HG02763 (cell line): Measurements from ENCODE around the gene AKAP6.

ENCODE experiments used
- ATAC-seq: cut with Tn5 transposase; IDR thresholded peaks from one replicate; pipeline ENCODE4 v1.9.1; 2021; ENCODE audit warnings: mild to moderate bottlenecking, moderate library complexity; ENCODE audit not compliant: unreplicated experiment

Gene AKAP6

DNA sequence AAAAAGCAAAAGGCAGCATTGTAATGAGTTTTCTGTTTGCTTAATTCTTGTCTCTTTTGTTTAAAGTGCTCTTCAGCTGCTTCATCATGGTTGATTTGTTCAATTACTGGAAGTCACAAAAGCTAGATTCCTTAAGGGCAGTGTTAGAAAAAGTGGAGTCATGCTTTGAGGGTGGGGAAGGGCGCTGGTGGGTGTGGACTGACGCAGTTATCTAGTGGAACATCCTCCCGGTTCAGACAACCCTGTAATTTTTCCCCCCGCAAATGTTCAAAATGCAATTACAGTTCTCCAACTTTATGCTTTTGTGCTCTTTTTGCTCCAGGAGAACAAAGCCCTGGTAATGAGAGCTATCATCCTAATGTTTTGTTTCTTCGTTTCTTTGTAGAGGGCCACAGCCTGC, 2.1 kb downstream of the AKAP6 start:
- ATAC-seq = no peak

- no peak for ATAC-seq
These were observed 3.6 kb downstream of the AKAP6 start for GRCh38 chr14:32332415-32333316.

DNA sequence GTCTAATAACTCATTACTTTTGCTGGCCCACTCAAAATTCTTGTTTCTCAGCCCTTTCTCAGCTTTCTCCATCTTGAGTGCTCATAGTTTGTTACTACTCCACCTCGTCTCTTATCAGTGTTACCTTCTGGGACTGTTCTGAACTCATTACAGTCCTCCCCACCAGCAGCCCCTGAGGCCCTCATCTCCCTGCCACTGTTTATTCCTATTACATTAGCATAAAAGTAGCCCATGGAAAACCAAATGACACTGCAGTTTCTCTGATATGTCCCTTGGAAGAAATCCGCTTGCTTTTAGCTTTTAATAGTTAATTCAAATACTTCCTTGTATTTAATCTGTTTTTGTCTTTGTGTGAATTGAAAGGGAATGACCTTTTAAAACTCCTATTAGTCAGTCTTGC, 7.6 kb downstream of the AKAP6 start:
- no peak for ATAC-seq

DNA sequence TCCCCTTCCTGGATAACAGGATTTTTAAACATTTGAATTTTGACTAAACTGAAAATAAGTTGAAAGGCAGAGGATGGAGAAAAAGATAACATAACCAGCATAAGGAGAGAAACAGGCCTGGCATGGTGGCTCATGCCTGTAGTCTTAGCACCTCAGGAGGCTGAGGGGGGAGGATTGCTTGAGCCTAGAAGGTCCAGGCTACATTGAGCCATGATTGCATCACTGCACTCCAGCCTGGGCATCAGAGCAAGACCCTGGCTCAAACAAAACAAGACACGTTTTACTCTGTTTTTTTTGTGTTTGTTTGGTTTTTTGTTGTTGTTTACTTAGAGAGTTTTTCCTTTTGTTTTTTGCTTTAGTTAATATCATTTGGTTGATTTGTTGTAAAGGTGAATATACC, 8.7 kb downstream of the AKAP6 start:
- no peak for ATAC-seq

- no peak for ATAC-seq
These were observed 10.1 kb downstream of the AKAP6 start for GRCh38 chr14:32339188-32339587.

DNA sequence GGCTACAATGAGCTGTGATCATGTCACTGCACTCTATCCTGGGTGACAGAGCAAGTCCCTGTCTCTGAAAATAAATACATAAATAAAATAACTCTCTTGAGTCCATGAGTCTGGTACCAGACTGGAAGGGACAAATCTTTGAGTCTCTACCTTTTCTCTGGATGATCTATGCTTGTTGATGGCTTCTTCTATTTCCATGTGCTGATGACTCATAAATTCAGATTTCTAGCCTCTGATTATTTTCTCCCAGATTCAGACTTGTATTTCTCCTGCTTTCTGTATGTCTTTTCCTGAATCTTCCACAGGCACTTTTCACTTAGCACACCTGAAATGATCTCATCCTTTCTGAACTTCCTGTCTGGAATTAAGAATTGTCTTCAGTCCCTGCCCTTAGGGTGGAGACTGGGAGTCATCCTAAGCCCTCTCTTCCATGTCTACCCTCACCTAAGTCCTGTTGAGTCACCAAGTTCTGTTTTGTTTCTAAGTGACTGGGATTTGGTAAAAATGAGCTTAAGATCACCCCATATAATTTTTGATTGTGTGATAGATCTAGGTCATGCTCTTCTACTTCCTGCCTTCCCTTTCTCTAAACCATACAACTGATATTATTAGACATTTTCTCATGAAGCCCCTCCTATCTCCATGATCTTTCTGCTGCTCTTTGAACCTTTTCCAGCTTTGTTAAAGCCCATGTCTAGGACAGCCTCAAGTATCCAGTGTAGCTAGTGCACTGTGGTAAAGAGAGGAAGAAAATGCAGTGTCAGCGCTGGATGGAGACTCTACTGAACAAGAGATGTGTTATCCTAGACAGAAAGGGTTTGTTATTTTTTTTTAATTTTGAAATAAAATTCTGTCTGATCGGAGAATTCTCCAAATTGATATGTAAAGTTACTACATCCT, 13.1 kb downstream of the AKAP6 start:
- ATAC-seq = no peak

- ATAC-seq = no peak
These were observed 13.7 kb downstream of the AKAP6 start for GRCh38 chr14:32342847-32343194.

GRCh38 chr14:32343926-32344430, 14.9 kb downstream of the AKAP6 start:
- no peak for ATAC-seq

DNA sequence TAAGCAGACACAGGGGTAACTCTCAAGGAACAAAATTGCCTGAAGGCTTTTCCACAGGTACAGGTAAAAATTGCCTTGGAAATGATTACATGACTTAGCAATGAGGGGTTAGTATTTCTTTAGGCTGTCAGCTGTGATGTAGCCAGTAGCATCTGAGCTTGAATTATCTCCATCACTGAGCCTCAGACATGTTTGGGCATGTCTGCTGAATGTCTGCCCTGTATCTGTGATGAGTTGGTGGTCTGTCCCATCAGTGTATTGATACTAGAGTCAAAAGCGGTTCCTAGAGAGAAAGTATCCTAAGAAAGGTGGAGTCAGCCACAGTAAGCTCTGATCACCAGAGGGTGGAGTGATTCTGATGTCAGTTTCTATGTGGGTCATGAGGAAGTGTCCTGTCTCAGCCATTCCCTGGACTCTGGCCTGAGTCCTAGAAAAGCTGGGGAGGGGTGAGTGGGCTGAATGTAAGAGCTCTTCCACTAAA, 16.3 kb downstream of the AKAP6 start:
- ATAC-seq = no peak

GRCh38 chr14:32349322-32349721, 20.2 kb downstream of the AKAP6 start:
- no peak for ATAC-seq

- ATAC-seq = peak; percentile 93
These were observed 20.9 kb downstream of the AKAP6 start for GRCh38 chr14:32350020-32350419.

GRCh38 chr14:32352631-32353030, 23.5 kb downstream of the AKAP6 start:
- ATAC-seq = no peak

- no peak for ATAC-seq
These were observed 25.6 kb downstream of the AKAP6 start for GRCh38 chr14:32354716-32355115.

DNA sequence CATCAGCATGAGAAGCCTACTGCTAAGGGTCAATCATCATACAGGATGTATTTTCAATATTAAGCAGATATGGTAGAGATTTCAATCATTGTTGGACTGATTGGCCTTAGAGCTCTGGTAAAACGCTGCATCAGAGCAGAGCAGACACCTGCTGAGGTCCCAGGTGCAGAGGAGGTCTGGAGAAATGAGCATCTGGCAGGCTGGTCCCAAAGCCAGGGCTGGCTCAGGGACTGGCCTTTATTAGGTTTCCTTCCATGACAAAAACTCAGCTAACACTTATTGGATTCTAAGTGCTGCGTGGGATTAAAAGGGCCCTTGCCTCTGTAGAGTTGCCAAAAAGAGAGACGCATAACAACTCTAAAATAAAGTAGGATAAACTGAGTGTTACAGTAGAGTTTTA, 29.7 kb downstream of the AKAP6 start:
- ATAC-seq = no peak

DNA sequence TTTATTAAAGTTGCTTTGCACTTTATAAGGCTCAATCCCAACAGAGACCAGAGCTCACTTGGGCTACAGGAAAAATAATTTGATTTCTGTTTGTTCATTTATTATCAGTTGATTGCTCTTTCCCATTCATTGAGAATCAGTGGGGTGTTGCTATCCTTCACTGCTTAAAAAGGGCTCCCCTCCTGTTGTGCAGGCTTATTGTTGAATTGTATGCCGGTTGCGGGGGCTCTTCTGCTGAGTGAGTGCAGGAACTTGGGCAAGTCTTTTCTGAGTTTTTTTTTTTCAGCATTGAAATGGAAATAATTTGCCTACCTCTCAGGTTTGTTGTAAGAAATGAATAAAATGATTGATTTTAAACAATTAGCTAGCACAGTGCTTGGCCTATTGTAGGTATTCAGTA, 32.6 kb downstream of the AKAP6 start:
- no peak for ATAC-seq

- ATAC-seq = no peak
These were observed 34.7 kb downstream of the AKAP6 start for GRCh38 chr14:32363761-32364160.

DNA sequence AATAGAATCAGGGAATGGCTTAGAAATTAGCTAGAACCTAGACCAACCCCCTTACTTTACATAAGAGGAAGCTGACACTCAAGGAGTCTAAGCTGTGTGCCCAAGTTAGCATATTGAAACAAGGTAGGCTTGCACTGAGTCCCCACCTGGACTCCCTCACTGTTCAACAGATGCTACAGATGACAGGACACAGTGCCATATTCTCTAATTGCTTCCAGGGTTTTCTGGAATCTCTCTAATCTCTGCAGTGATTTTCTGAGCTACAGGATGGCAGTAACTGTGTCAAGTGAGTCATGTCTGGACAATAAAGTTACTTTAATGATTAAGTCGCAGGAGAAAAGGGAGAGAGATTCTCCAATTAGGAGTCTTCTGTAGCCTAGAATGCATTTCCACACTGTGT, 35.8 kb downstream of the AKAP6 start:
- ATAC-seq = no peak

DNA sequence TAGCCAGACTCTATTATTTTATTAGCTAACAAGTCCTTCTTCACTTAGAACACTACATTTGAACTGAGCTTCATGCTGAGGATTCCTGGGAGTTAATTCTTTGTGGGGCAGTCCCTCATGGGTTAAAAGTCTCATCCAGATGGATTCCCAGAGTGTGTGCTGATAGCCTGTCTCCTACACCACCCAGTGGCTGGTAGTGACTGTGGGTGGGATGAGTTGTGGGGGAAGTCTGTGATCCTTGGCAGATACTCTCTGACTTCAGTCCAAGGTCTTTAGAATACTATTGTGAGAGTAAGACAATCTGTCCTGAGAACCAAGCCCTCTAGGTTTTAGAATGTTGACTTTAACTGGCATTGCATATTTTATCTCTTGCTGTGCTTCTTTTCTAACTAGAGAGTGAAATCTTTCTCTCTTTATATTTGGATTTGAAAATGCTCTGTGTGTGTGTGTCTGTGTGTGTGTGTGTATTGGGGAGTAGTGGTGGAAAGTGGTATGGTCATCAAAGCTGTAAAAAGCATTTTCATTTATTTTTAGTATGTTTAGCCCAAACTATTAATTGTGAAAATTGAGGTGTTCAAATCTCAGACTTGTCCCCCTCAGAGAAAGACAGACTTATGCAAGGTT, 37.3 kb downstream of the AKAP6 start:
- no peak for ATAC-seq

DNA sequence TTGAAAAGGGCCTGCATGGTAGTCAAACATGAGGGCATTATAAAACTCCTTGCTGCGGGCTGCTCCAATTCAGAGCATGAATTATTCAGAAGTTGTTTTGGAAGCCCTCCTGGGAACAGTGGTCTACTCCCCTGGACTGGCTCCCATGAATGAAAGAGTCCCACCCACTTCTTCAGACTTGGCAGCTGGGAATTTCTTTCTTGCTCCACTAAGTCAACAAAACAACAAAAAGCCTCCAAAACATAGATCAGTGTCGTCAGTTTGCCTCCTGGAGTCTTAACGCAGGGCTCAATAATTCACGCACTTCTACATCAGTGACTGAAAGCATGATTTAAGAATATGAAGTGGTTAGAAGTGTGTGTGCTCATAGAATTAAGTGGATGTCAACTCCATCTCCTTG, 37.9 kb downstream of the AKAP6 start:
- ATAC-seq = no peak

DNA sequence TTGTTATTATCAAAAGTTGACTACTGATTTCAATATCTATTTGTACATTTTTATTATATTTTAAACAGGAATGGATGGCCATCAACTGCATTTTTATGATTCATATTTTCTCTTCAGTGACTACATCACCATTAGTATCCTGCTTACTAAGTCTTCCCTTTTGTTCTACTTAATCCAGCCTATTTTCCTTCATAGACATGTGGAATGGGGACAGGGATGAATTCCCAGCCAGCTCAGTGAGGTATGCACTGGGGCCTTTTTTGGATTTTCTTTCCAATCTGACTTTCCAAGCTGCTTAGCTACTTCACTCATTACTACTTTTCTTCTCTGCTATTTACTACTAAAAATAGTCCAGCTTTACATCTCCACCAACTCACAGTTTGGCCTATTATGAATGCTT, 38.4 kb downstream of the AKAP6 start:
- no peak for ATAC-seq

DNA sequence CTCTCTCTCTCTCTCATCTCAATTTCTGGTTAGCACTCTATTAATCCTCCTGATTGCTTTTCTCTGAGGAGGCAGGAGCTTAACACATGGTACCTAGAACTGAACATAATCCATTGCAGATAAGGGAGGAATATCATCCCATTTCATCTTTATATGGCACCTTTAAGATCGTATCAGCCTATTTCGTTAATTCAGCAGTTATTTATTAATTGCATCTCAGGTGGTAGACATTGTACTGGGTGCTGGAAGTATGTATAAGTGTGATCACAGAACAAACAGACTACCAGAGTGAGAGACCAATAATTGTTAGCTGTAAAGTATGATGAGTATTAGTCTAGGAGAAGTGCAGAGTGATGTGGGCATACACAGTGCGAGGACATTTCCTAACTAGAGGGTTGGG, 39.0 kb downstream of the AKAP6 start:
- ATAC-seq = no peak
